Epithelial cell of proximal tubule (primary cell): ENCODE measurements around the gene KIAA1671. TPM values are rescaled to one million over a fixed set of nuclear protein-coding genes. Genes with fewer than 3 reads are reported as not detected.
A peak's percentile ranks its signal among the peaks of the same experiment; 100 is the strongest.

Experiments used
- DNase-seq: peaks from one replicate; pipeline ENCODE4 v3.0.0-alpha.2; 2011; ENCODE audit warnings: low read depth
- H3K4me3 ChIP-seq: 2 replicates; pipeline ENCODE4 v1.5.1; 2011; ENCODE audit warnings: low read depth, mild to moderate bottlenecking, low read length
- CTCF ChIP-seq: conservative IDR thresholded peaks from 2 replicates; pipeline ENCODE4 v1.5.1; 2012; ENCODE audit warnings: low read depth, mild to moderate bottlenecking, low read length
- total RNA-seq: library from RNA; depleted of rRNA; stranded (reverse); fragments of >200 nt; gene quantifications from 2 replicates; pipeline ENCODE4 v1.2.3, GENCODE V29; 2015

KIAA1671 gene
- total RNA-seq, 1 donor from 2014 or later: 14.1 TPM

GRCh38 chr22:24986816-24987215 is 34.3 kb downstream of the KIAA1671 start:
- no peak overlapping the region for H3K4me3 ChIP-seq
- no peak for DNase-seq
- no peak for TF ChIP-seq CTCF

GRCh38 chr22:24989135-24989534 is 36.6 kb downstream of the KIAA1671 start:
- no peak overlapping the region for H3K4me3 ChIP-seq
- DNase-seq: no peak
- no peak for TF ChIP-seq CTCF

- no peak overlapping the region for H3K4me3 ChIP-seq
- no peak for DNase-seq
- TF ChIP-seq CTCF: no peak
These were observed 37.0 kb downstream of the KIAA1671 start for GRCh38 chr22:24989541-24989951.

- H3K4me3 ChIP-seq: no peak overlapping the region
- no peak for DNase-seq
- TF ChIP-seq CTCF: no peak
These were observed 37.9 kb downstream of the KIAA1671 start for GRCh38 chr22:24990344-24990905.

- no peak for TF ChIP-seq CTCF
- no peak overlapping the region for H3K4me3 ChIP-seq
- DNase-seq: no peak
These were observed 40.4 kb downstream of the KIAA1671 start for GRCh38 chr22:24992946-24993345.

- TF ChIP-seq CTCF: peak; percentile 37
These were observed 41.7 kb downstream of the KIAA1671 start for GRCh38 chr22:24994070-24994763.

More at GRCh38 chr22:24994070-24994763, 41.7 kb downstream of the KIAA1671 start:
- H3K4me3 ChIP-seq: no peak overlapping the region
- no peak for DNase-seq
